HG03280 (cell line): ENCODE data around the gene IGSF6.
"Not testable (repeated sequence)": the region's sequence is repeated elsewhere in the genome, so short reads cannot be mapped to it uniquely, and the experiment has no call there.

ENCODE experiments used
- ATAC-seq: cut with Tn5 transposase; IDR thresholded peaks from one replicate; pipeline ENCODE4 v1.9.1; 2021; ENCODE audit warnings: mild to moderate bottlenecking, moderate library complexity; ENCODE audit not compliant: unreplicated experiment

The IGSF6 gene

DNA sequence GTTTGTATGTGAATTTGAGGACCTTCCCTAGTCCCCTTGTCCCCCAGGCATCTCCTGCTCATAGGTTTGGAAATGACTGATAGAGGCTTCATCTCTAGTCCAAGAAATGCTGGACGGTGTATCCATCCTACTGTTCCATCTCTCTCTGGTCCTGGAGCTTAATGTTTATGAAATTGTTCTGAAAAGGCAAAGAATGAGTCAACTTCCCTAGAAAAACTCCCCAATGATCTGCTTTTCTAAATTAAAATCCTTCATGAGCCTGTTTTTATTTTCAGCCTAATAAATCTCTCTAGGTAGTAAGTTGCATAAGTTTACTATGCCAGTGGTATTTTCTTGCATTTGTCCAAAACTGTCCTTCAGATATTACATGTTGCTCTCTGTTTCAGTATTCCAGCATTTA is 2.1 kb upstream of the IGSF6 start:
- no peak for ATAC-seq

DNA sequence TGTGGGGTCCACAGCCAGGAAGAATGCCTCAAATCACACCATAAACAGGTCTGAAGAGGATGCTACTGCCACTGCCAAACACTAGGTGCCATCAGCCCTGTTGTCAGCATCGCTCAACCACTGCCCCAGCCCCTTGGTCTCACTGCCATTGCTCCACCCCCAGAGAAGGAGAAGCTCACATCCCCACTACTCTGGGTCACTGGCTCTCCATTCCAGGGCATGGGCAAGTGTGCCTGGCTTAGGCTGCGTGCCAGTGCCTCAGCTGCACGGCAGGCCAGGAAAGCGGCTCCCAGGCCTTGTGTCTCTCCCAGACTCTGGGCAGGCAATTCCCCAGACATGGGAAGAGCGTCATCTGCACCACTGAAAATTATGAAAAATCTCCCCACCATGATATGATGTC is 1.2 kb upstream of the IGSF6 start:
- no peak for ATAC-seq

DNA sequence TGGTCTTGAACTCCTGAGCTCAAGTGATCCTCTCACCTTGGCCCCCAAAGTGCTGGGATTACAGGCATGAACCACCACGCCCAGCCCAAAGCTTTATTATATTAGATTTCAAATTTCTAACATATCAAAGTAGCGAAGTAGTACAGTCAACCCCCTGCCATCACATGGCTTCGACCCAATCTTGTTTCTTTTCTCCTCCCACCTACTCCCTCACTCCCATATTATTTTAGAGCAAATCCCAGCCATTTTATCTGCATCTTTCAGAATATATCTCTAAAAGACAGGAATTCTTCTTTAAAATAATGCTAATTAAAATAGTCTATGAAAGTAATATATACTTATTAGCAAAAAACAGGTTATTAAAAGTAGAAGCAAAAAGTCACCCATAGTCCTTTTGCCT is 893 bp downstream of the IGSF6 start:
- no peak for ATAC-seq

DNA sequence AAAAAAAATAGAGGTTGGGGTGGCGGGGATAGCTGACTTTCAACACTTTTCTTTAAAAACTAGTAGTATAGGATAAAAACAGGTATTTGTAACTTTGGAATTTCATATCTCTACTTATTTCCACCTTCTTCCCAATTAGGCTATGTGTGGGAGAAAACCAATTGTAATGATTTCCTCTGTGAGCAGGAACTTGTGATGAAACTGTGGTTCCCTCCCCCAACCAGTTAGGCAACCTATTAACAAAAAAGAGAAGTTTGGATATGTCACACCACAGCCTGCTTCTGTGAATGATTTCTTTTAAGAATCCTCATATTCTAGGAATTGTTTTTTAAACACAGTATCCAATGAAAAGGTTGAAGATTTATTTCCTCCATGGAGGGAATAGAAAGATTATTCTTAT is 1.9 kb downstream of the IGSF6 start:
- no peak for ATAC-seq

DNA sequence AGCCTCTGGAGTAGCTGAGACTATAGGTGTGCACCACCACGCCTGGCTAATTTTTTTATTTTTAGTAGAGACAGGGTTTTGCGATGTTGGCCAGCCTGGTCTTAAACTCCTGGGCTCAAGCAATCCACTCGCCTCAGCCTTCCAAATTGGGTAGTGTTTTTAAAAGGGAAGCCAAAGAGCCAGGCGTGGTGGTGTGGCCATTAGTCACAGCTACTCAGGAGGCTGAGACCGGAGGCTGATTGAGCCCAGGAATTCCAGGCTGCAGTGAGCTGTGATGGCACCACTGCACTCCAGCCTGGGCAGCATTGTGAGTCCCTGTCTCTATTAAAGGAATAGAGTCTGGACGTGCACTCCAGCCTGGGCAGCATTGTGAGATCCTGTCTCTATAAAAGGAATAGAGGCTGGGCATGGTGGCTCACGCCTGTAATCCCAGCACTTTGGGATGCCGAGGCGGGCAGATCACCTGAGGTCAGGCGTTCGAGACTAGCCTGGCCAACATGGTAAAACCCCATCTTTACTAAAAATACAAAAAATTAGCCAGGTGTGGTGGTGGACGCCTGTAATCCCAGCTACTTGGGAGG is 2.5 kb downstream of the IGSF6 start:
- ATAC-seq = not testable (repeated sequence)

DNA sequence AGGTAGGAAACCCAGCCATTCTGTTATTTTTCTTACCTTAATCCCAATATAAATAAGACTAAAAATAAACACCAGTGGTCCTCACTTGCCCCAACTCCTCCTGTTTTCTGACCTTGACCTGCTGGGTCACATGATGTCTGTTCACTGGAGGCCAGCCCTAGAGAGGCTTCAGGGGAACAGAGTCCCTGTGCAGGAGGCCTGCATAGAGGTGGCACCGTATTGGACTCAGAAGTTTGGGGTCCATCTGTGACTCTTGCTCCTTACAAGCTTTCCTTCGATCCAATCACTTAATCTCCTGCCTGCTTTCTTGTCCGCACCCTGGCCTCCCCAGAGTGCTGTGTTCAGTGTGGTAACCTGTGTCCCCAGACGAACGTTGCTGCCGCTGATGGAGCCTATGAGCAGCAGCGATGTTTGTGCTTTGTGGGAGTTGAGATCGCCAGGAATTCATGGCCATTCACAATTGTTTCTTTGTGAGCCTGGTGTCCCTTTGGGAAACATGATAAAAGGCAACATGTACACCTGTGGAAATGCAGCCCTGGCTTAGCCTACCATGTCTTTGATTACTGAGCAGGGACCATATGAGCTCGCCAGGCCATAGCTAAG is 4.7 kb downstream of the IGSF6 start:
- ATAC-seq = no peak

DNA sequence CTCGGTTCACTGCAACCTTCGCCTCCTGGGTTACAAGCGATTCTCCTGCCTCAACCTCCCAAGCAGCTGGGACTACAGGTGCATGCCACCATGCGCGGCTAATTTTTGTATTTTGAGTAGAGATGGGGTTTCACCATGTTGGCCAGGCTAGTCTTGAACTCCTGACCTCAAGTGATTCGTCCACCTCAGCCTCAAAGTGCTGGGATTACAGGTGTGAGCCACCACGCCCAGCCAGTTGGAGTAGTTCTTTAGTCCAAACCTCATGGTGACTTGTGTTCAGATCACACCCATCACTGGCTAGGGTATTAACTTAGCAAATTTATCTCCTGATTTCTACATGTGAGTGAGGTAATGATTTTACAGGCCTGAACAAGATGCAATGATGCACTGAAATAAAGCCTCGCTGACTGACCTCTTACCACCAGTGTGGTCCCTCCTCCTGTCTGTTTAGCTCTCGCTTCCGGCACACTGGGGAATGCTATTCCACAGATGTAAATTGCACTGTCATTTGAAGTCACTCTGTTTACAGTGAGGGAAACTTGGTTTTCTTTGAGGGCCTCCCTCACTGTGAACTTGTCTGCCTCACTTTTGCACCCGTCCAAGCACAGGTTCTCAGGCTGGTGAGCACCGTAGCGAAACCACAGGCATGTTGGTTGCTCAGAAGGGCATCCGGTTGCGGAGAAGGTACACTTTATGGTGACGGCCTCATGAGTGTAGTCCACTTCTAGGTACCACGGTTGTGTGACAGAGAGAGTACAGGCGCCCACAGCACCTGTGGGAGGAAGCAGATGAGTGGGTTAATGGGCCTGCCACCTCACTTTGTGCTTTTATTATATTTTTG is 5.5 kb downstream of the IGSF6 start:
- ATAC-seq = peak; percentile 84

DNA sequence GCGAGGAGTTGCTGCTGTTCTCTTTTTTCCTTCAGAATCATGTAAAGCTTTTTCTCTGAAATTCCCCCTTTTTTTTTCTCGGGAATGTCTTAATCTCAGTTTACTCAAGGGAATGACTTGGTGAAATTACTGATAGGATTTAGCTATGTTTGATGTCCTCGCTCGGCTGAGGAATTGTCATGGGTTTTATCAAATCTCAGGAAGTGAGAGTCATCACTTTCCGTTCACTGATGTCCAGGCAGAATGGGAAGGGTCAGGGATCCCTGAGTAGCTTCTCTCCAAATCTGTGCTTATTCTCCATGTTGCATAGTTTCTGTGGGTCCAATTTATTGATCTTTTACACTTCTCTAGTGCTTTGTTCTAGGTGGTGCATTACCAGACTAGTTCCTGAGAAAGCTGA is 6.3 kb downstream of the IGSF6 start:
- ATAC-seq = no peak

DNA sequence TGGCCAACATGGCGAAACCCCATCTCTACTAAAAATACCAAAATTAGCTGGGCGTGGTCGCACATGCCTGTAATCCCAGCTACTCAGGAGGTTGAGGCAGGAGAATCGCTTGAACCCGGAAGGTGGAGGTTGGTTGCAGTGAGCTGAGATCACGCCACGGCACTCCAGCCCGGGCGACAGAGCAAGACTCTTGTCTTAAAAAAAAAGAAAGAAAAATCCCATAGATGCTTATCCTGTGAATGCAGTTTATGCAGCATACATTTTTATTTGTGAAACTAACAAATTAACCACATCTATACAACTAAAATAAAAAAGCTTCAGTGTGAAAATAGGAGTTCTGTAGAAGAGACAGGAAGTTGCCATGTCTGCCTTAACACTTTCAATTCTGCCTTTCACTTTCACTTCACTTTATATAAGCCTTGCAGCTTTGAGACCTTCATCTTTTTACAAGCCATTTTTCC is 7.1 kb downstream of the IGSF6 start:
- ATAC-seq = no peak

DNA sequence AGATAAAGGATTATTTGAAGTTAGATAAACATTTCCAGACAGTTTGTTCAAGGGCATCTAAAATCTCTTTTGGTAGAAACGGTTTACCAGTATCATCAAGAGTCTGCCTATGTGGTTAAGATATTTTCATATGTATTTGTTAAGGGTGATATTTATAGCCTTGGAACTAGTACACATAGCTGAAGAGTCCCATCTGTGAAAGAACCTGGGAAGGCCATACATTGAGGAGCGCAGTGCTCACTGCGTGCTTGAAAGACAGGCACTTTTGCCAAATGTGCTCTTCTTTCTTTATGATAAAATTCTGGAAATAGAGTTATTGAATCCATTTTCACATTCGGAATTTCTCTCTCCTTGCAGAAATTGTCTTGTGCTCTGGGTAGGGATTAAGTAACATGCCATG is 7.7 kb downstream of the IGSF6 start:
- no peak for ATAC-seq

DNA sequence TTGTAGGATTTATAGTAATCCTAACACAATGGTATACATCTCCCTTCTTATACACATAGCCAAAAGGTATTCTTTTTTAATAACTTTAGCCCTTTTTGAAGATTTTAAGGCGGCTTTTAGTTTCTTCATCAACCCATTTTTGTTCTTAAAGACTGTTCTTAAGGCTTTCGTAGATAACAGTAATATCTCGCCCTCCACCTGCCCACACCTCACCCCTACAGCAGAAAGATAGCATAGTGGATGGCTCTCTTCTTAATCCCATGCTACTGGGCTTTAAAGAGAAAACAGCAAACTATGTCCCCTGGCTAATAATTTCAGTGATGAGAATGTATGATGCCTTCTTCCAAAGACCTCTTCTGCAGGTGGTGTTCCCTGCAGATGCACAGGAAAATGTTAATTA is 8.6 kb downstream of the IGSF6 start:
- ATAC-seq = no peak

DNA sequence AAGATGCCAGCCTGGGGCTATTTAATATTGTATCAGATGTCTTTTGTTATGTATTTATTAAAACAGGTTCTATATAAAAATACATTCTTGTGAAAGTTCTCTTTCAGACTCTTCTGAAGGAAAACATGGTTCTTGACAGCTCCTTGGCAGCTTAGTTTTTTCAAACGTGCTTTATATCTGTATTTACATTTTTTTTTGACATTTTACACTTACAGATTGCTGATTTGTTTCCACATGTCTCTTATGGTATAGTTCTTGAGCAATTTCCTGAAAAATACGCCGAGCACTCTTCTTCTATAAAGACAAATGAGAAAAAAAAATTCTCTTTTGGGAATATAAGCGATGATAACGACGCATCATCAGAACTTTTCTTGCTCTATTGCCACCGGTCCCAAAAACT is 9.5 kb downstream of the IGSF6 start:
- ATAC-seq = no peak

DNA sequence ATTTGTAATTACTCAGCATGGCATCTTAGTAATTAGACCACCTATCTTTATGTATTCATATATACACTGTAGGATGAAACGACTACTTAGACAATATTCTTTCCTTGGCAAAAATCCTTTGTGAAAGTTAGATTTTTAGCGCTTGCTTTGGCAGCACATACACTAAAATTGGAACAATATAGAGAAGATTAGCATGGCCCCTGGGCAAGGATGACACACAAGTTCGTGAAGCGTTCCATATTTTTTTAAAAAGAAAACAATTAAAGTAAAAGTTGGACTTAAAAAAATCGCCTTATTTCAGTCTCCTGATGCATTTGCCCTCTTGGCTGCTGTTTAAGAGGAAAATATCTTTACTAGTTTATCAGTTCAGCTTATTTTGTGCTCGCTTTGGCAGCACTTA is 10.5 kb downstream of the IGSF6 start:
- ATAC-seq = no peak

DNA sequence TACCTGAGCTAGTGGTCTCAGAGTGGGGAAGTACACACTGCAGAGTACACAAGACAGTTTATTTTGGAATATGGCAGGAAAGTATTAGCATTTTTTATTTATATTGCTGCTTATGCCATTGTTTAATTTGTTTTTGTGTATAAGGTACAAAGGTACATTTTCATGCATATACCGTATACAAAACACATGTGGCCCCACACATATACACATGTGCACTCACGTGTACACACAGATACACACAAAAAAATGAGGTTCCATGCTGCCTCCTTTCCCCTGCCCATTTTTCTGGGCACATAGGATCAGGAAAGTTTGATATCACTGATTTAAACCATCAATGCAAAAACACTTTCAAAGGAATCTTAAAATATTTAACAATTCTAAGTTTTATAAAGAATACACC is 12.9 kb downstream of the IGSF6 start:
- ATAC-seq = no peak

DNA sequence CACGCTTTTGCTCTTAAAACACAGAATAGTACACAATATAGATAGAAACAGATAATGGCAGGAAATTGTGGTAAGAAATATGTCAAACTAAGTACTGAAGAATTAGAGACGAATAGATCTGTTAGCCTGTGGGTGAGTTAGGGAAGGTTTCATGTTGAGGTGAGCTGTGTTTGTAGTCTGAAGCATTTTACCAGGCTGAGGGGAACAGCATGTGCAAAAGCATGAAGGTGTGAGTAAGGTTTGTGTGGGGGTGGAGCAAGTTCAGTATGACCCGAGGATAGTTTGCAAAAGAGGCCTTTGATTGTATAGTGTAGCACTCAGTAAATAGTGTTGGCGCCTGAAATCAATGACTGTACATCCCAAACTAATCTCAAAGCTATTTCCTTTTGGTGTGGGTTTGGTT is 13.8 kb downstream of the IGSF6 start:
- ATAC-seq = no peak

DNA sequence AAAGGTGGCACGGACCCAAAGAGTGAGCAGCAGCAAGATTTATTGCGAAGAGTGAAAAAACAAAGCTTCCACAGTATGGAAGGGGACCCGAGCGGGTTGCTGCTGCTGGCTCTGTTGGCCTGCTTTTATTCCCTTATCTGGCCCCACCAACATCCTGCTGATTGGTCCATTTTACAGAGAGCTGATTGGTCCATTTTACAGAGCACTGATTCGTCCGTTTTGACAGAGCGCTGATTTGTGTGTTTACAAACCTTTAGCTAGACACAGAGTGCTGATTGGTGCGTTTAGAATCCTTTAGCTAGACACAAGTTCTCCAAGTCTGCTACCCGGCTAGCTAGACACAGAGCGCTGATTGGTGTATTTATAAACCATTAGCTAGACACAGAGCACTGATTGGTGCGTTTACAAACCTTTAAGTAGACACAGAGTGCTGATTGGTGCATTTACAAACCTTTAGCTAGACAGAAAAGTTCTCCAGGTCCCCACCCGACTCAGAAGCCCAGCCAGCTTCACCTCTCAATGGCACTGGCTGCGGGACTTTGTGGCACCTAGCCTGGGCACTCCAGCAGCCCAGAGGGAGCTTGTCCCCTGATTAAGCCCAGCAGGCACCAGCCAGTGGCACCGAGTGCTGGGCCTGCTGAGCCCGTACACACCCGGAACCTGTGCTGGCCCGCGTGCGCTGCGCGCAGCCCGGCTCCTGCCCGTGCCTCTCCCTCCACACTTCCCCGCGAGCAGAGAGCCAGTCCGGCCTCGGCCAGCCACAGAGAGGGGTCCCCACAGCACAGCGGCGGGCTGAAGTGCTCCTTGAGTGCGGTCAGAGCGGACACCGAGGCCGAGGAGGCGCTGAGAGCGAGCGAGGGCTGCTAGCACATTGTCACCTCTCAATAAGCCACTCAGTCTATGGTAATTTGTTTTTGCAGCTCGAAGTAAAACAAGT is 15.1 kb downstream of the IGSF6 start:
- ATAC-seq = no peak

DNA sequence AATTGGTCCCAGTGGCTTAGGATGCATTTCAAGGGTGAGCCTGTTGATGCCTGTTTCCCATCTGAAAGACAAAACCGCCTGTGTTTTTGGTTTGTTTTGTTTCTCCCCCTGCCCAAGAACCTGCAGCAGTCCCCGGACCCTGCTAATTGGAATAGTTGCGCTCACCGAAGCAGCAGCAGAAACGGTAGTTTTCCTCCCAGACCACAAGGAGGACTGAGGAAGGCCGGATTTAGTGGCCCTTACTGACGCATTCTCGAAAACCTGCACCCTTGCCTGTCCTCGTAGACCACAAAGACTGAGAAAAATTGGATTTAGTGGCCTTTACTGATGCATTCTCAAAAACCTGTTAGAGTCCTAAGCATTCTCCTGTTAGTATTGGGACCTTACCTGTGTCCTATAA is 16.7 kb downstream of the IGSF6 start:
- ATAC-seq = not testable (repeated sequence)

DNA sequence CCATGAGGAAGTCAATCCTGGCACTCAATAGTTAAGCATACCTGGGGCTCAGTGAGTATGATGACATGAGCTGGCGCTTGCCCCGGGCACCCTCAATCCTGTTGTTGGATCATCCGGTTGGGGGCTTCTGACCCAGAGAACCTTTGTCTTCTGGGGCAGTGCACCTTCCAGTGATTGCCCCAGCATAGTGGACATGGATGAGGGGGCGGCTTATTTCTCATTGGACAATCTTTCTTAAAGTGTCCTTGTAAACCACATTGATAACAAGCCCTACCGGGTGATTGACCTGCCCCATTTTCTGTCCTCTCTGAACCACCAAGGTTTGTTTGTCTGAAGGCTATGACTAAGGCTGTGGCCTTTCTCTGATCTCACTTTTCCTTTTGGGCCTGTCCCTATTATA is 18.2 kb downstream of the IGSF6 start:
- no peak for ATAC-seq

DNA sequence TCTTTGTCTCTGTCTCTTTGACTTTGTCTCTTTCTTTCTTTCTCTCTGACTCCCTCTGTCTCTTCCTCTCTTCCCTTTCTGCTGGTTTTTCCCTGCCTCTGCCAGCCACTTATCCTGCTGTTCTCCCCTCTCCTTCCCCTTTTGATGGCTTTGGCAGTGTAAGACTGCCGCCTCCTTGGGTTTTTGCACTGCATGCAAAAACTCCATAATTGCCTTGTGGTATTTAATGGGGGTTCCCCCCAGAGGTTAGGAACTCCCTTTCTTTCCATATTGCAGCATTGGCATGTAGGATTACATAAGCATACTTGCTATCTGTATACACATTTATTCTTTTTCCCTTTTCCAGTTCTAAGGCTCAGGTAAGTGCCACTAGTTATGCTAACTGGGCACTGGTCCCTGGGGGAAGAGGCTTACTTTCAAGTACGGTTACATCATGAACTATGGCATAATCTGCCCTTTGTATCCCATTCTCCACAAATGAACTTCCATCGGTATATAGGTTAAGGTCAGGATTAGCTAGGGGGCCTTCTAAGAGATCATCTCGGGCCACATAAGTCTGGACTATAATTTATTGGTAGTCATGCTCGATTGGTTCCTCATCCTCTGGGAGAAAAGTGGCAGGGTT is 20.3 kb downstream of the IGSF6 start:
- not testable (repeated sequence) for ATAC-seq

DNA sequence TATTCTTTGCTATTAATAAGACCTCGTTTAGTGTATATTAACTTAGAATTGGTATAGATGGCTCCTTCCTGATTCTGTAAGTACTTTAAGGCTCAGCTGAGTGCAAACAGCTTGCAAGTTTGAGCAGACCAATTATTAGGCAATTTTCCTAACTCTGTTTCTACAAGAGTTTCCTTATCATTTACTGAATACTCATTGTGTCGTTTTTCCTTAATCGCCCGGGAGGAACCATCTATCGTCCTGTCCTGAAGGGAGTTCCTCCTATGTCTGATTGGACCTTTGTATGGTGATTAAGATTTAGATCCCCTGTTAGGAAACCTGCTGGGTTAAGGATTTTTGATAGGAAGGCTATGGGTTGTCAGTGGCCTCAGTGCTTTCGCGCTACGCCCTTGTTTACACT is 21.0 kb downstream of the IGSF6 start:
- ATAC-seq = not testable (repeated sequence)

DNA sequence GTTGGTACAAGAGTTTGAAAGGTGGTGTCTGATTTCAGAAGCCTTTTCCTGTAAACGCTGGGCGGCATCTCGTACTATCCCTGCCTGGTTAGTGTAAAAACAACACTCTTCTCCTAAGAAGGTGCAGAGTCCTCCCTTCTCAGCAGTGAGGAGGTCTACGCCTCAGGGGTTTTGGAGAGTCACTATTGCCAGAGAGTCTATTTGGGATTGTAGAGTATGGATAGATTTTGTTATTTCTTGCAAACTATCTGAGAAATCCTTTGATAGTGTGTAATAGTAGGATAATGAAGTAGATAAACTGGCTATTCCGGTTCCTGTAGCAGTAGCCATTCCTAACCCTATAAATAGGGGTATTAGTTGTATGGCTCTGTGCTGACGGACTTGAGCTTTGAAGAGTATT is 21.5 kb downstream of the IGSF6 start:
- not testable (repeated sequence) for ATAC-seq
